Astrocyte of the spinal cord (primary cell): ENCODE measurements around the gene SARDH.

Experiments used
- DNase-seq: peaks from one replicate; pipeline ENCODE4 v3.0.0; 2011; ENCODE audit warnings: low read depth, low spot score
- H3K4me3 ChIP-seq: 2 replicates; pipeline ENCODE4 v1.5.1; 2011; ENCODE audit warnings: low read depth, mild to moderate bottlenecking, low read length, moderate library complexity
- CTCF ChIP-seq: IDR thresholded peaks from 2 replicates; pipeline ENCODE4 v1.5.1; 2012; ENCODE audit warnings: low read depth, mild to moderate bottlenecking, low read length, inconsistent platforms
- in situ Hi-C: cut with HindIII; loops from 2 replicates; pipeline ENCODE4 v1.10.0; 2017; ENCODE audit warnings: low sequenced_read_pairs

Gene SARDH

GRCh38 chr9:133729617-133730281 lies 8.4 kb downstream of the SARDH start:
- no peak for TF ChIP-seq CTCF
- no peak for DNase-seq
- in situ Hi-C loops = no loop called here
- H3K4me3 ChIP-seq = no peak overlapping the region

DNA sequence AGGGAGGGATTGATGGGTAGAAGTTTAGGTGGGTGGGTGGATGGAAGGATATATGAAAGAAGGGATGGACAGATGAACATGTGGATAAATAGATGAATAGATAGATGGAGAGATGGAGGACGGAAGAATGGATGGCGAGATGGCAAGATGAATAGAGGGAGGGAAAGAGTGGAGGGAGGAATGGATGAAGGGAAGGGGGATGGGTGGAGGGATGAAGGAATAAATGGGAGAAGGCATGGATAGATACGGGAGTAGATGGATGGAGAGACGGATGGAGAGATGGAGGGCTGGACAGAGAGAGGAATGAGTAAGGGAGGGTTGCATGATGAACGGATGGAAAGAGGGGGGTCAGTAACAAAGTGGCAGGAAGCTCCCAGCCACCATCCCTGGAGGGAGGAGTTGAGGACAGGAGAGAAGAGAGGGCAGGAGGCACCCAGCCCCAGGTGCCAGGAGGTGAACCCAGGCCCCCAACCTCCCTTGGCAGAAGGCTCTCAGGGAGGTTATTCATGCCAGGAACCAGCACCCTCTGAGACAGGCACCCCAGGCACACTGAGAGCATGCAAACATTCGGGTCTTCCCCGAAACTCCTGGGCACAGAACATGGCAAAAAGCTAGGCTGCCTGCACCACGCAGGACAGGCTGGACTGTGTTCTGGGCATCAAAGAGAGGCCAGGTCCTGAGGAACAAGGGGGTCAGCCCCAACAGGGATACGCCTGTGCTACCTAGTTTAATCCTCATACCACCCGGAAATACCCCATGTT lies 9.1 kb downstream of the SARDH start:
- no peak for TF ChIP-seq CTCF
- no peak for DNase-seq
- in situ Hi-C loops = no loop called here
- no peak overlapping the region for H3K4me3 ChIP-seq

GRCh38 chr9:133727876-133728441 lies 10.2 kb downstream of the SARDH start:
- in situ Hi-C loops = no loop called here
- no peak for DNase-seq
- TF ChIP-seq CTCF = no peak

GRCh38 chr9:133727277-133727875 lies 10.8 kb downstream of the SARDH start:
- no peak for TF ChIP-seq CTCF
- no peak for DNase-seq
- H3K4me3 ChIP-seq = no peak overlapping the region
- in situ Hi-C loops = no loop called here

More at GRCh38 chr9:133727876-133728441, 10.2 kb downstream of the SARDH start:
- no peak overlapping the region for H3K4me3 ChIP-seq

GRCh38 chr9:133726401-133727276 lies 11.5 kb downstream of the SARDH start:
- H3K4me3 ChIP-seq = no peak overlapping the region
- DNase-seq = peak; percentile 33
- TF ChIP-seq CTCF = peak; percentile 69
- in situ Hi-C loops = no loop called here

GRCh38 chr9:133725886-133726285 lies 12.3 kb downstream of the SARDH start:
- no peak for TF ChIP-seq CTCF
- in situ Hi-C loops = no loop called here
- no peak for DNase-seq
- H3K4me3 ChIP-seq = no peak overlapping the region
